ENCODE data around the gene LAMC3.

- TF ChIP-seq POLR2A (IDR thresholded peaks at IDR 0.05) (peak; percentile 75), CTCF (IDR thresholded peaks at IDR 0.05) (peak in 2 of 4 experiments; percentile 35 to 37)
Observed at GRCh38 chr9:131125288-131126058, 116.5 kb downstream of the LAMC3 start, which contains the start of gene NUP214.

Data from prostate gland (tissue), 2 donors.